ENCODE measurements around the gene BORCS8. TPM values are rescaled to one million over a fixed set of nuclear protein-coding genes. Genes with fewer than 3 reads are reported as not detected.

Gene BORCS8
- total and polyA plus RNA-seq, 2 donors (not counting 3 experiments of a cell fraction or from before 2014, with no cell fraction given), result 37.4 to 45.8 TPM

DNA sequence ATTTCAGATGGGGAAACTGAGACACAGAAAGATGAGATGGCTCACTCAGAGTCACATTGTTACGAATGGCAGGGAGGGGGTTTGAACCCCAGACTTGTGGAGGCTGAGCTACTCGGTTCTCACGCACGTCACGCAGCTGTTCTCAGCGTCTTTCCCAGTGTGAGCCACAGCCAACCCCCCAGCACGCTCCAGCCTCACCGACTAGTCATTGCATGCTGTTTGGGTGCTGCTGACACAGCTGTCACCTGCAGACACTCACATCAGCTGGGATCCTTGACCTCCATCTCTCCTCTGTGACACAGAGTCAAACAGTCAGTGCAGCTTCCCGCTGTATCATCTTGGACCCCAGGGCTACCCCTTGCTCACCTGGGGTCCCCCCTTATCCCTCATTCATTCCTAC, 17.4 kb upstream of the BORCS8 start:
- Histone ChIP-seq H3K4me3 (replicated peaks in 1 of 3; ENCODE audit: insufficient read depth in 1 of 3, low read depth in 1 of 3, low read length in 3 of 3) (no peak overlapping the region), H3K9ac (replicated peaks; ENCODE audit: extremely low read depth, insufficient read depth, low read length) (no peak overlapping the region), H3K36me3 (ENCODE audit: control insufficient read depth in 2 of 2, extremely low read depth in 1 of 2, insufficient read depth in 2 of 2, low read length in 2 of 2) (no peaks in the 10 kb centered on the region), H4K20me1 (replicated peaks; ENCODE audit: control insufficient read depth, extremely low read depth, insufficient read depth, low read length) (no peaks in the 10 kb centered on the region), H3K4me2 (ENCODE audit: insufficient read depth, low read length) (no peak overlapping the region), H3K4me1 (ENCODE audit: control insufficient read depth, extremely low read depth, insufficient read depth, low read length) (no peaks in the 10 kb centered on the region), H3K9me1 (replicated peaks; ENCODE audit: control insufficient read depth, extremely low read depth, insufficient read depth, low read length) (no peaks in the 10 kb centered on the region), H3K79me2 (ENCODE audit: control insufficient read depth, insufficient read depth, low read length) (no peaks in the 10 kb centered on the region), H3K9me3 (replicated peaks; ENCODE audit: control insufficient read depth, insufficient read depth, low read length) (no peaks in the 10 kb centered on the region), H3K27ac (ENCODE audit: insufficient read depth, low read depth, low read length) (no peak overlapping the region), H2AFZ (ENCODE audit: low read depth, low read length) (no peak overlapping the region), H3K27me3 (ENCODE audit: control insufficient read depth in 2 of 2, insufficient read depth in 2 of 2, low read length in 2 of 2) (peaks cover 10 to 11% of the 10 kb centered on the region in 2 experiments)
- dilution Hi-C loops (cut with MboI; ENCODE audit: extremely low pct_ligation_motif_present, low sequenced_read_pairs), result no loop called here
- ChIA-PET CTCF (interaction anchor here (1.0 kb wide), 1 partner anchor 15 kb away, joined by 3 read pairs; no protein-coding TSS in a partner anchor), POLR2A (no interaction called here)
- FAIRE-seq (no peak), DNase-seq (ENCODE audit: low read depth, low spot score) (no peak)
- BruUV-seq (replicated peaks), result no TSS peak
- intact Hi-C loops (cut with micrococcal nuclease), result no loop called here
- TF ChIP-seq FOS (IDR thresholded peaks at IDR 0.05; ENCODE audit: borderline replicate concordance, insufficient read depth, low read length) (no peak), EZH2 (IDR thresholded peaks at IDR 0.05; ENCODE audit: borderline replicate concordance, low read depth, low read length, severe bottlenecking) (no peak), POLR2AphosphoS5 (IDR thresholded peaks at IDR 0.05; ENCODE audit: insufficient read depth, low read depth, low read length) (no peak), POLR2A (IDR thresholded peaks at IDR 0.05; ENCODE audit: low read depth, low read length) (no peak), MYC (IDR thresholded peaks at IDR 0.05; ENCODE audit: low read depth, low read length) (no peak), GATA2 (IDR thresholded peaks at IDR 0.05; ENCODE audit: insufficient read depth, insufficient read length, low read depth, low read length) (no peak), JUN (IDR thresholded peaks at IDR 0.05; ENCODE audit: borderline replicate concordance, insufficient read depth, insufficient read length, low read depth) (no peak)
- TF ChIP-seq, protein P1, sequence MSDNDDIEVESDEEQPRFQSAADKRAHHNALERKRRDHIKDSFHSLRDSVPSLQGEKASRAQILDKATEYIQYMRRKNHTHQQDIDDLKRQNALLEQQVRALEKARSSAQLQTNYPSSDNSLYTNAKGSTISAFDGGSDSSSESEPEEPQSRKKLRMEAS (IDR thresholded peaks at IDR 0.05; ENCODE audit: insufficient read depth, insufficient read length), result no peak
- TF ChIP-seq, protein P2, sequence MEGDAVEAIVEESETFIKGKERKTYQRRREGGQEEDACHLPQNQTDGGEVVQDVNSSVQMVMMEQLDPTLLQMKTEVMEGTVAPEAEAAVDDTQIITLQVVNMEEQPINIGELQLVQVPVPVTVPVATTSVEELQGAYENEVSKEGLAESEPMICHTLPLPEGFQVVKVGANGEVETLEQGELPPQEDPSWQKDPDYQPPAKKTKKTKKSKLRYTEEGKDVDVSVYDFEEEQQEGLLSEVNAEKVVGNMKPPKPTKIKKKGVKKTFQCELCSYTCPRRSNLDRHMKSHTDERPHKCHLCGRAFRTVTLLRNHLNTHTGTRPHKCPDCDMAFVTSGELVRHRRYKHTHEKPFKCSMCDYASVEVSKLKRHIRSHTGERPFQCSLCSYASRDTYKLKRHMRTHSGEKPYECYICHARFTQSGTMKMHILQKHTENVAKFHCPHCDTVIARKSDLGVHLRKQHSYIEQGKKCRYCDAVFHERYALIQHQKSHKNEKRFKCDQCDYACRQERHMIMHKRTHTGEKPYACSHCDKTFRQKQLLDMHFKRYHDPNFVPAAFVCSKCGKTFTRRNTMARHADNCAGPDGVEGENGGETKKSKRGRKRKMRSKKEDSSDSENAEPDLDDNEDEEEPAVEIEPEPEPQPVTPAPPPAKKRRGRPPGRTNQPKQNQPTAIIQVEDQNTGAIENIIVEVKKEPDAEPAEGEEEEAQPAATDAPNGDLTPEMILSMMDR (IDR thresholded peaks at IDR 0.05; ENCODE audit: extremely low read depth in 1 of 2, insufficient read depth in 1 of 2, low read depth in 1 of 2, low read length in 2 of 2), result no peak
